MM.1S (cell line): ENCODE data around the gene RASL11B.

Experiments
- EZH2 ChIP-seq: fragments of 300-600 bp; sonication (generic); optimal IDR thresholded peaks from 2 replicates; pipeline ENCODE3; 2017; ENCODE audit warnings: low read depth, mild to moderate bottlenecking, antibody characterized with exemption, low read length, mixed read lengths
- EZH2phosphoT487 ChIP-seq: fragments of 300-600 bp; sonication (generic); IDR thresholded peaks from 2 replicates; pipeline ENCODE4 v1.6.1; 2018; ENCODE audit warnings: antibody characterized with exemption, low read length
- TF ChIP-seq, protein P1 (sequence below): fragments of 300-600 bp; sonication (generic); IDR thresholded peaks from 2 replicates; pipeline ENCODE4 v1.5.1; 2016; ENCODE audit warnings: antibody characterized with exemption, low read length, mixed read lengths

DNA sequence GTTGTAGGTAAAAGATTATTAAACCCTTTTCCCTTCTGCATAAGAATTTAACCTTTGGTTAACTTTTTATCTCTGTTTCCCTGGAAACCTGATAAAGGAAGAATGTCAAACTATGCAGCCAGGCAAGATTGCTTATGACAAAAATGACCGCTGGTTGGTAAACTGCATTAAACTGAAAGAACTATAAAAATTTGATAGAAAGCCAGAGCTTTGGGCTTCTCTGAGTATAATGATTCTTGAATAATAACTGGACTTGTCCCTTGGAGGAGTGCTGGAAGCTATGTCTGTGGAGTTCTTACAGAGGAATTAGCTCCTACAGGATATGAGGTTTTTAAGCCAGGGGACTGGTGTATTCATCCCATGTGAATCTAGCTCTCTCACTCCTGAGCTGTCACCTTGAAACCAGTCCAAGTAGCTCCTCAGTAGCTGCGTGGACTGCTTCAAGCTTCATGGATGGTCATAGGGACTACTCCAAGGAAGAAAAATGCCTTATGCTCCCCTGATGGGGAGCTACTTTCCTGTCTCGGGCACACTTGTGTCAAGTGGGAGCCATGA lies 52.0 kb downstream of the RASL11B start:
- TF ChIP-seq EZH2 (no peak), EZH2phosphoT487 (no peak)
- TF ChIP-seq, protein P1, sequence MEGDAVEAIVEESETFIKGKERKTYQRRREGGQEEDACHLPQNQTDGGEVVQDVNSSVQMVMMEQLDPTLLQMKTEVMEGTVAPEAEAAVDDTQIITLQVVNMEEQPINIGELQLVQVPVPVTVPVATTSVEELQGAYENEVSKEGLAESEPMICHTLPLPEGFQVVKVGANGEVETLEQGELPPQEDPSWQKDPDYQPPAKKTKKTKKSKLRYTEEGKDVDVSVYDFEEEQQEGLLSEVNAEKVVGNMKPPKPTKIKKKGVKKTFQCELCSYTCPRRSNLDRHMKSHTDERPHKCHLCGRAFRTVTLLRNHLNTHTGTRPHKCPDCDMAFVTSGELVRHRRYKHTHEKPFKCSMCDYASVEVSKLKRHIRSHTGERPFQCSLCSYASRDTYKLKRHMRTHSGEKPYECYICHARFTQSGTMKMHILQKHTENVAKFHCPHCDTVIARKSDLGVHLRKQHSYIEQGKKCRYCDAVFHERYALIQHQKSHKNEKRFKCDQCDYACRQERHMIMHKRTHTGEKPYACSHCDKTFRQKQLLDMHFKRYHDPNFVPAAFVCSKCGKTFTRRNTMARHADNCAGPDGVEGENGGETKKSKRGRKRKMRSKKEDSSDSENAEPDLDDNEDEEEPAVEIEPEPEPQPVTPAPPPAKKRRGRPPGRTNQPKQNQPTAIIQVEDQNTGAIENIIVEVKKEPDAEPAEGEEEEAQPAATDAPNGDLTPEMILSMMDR: no peak
